Stimulated activated CD4-positive, alpha-beta T cell treated with anti-CD3 and anti-CD28 coated beads, TNF-alpha, amount 100 ng/mL, for 1 hour (primary cell): ENCODE data around the gene IFIT1.
"Not testable (repeated sequence)": the region's sequence is repeated elsewhere in the genome, so short reads cannot be mapped to it uniquely, and the experiment has no call there.

Experiments
- DNase-seq, 3 donors: peaks; one replicate each; pipeline ENCODE4 v3.0.0-alpha.2; 2020; ENCODE audit warnings: low read depth in 3 of 3, low spot score in 1 of 3

The IFIT1 gene

DNA sequence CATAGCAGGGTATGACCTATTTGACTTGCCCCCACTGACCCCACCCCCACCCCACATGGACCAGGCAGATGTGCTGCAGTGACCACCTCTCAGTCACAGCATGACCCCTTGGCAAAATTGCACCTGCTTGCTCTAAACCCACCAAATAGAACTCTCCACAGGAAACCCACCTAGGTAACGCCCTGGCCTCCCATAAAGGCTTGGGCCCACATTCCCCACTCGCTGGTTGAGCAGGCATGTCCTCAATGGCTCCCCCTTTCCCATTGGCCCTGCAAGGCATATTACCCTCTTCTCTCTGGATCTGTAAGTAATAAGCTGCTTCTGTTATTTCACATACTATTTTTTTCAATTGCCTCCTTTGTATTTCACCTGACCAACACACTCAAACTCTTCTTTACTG is 2.7 kb downstream of the IFIT1 start:
- no peak for DNase-seq

DNA sequence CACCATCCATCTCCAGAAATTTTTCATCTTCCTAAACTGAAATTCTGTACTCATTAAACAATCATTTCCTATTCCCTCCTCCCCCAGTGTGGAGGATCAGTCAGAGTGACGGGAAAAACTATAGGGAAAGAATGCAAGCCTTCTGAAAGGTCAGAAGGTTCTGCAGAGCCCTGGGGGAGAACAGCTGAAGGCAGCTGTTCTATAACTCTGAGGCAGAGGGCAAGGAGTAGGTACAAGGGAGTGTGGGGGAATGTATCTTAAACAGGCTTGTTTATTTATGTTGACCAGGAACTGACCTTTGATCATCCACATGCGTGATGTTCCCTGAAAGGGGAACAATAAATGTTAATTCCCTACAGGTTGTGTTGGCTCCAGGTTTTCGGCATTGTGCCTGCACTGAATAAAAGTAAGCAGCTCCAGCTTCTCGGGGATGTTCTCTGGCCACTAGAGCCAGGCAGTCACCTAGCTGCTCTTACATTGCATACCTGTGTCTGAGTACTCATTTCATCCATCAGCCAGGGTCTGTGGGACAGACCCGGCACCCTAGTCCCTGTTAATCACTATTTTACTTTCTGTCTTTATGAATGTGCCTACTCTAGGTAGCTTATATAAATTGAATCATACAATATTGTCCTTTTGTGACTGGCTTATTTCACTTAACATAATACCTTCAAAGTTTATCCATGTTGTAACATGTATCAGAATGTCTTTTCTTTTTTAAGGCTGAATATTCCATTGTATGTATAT is 5.8 kb downstream of the IFIT1 start:
- DNase-seq = no peak

DNA sequence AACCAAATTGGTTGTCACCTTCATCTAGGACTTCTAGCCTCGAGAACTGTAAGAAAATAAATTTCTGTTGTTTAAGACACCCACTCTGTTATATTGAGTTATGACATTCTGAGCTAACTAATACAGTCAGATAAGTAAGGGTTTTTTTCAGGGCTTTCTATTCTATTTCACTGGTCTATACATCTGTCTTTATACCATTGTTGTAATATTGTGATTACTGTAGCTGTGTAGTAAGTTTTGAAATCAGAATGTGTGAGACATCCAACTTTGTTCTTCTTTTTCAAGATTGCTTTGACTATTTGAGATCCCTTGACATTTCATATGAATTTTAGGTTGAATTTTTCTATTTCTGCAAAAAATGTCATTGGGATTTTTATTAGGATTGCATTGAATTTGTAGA is 7.5 kb downstream of the IFIT1 start:
- DNase-seq = no peak

DNA sequence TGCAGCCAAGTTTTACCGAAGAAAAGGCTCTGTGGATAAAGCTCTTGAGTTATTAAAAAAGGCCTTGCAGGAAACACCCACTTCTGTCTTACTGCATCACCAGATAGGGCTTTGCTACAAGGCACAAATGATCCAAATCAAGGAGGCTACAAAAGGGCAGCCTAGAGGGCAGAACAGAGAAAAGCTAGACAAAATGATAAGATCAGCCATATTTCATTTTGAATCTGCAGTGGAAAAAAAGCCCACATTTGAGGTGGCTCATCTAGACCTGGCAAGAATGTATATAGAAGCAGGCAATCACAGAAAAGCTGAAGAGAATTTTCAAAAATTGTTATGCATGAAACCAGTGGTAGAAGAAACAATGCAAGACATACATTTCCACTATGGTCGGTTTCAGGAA is 10.6 kb downstream of the IFIT1 start:
- no peak for DNase-seq

DNA sequence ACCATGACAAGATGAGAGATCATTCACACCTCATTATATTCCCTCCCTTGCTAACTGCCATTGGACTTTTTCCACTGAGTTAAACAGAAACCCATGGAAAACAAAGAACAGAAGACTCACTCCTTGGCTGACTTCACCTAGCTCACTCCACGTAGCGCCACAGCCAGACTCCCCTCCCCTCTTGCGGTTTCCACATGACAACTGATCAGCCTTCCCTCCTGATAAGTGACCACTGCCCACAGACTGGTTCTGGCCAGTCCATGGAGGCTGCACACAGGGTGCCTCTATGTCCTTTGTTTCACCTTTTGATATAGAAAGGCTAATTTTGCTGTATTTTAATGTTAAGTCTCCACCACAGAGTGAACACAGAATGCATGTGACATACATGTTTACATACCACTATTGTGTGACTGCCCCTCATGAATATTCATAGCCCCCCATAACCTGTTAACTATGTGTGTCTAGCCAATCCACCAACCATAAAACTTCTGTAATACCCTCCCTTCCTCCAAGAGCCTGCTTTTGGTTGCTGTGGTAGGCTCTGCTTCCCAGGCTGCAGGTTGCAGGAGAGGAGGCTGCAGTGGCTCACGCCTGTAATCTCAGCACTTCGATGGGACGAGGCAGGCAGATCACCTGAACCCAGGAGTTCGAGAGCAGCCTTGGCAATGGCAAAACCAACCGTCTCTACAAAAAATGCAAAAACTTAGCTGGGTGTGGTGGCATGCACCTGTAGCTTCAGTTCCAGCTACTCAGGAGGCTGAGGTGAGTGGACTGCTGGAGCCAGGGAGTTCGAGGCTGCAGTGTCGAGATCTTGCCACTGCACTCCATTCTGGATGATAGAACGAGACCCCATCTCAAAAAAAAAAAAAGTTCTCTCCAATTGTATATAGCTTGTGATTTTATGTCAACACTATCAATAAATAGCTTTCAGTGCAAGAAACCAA is 12.0 kb downstream of the IFIT1 start:
- DNase-seq = no peak

GRCh38 chr10:89406178-89406577 is 13.8 kb downstream of the IFIT1 start:
- not testable (repeated sequence) for DNase-seq

DNA sequence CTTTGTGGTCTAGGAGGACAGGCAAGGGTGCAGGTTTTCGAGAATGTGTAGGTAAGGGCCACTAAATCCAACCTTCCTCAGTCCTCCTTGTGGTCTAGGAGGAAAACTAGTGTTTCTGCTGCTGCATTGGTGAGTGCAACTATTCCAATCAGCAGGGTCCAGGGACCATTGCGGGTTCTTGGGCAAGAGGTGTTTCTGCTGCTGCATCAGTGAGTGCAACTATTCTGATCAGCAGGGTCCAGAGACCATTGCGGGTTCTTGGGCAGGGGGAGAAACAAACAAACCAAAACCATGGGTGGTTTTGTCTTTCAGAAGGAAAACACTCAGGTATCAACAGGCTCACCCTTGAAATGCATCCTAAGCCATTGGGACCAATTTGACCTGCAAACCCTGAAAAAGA is 15.4 kb downstream of the IFIT1 start:
- not testable (repeated sequence) for DNase-seq

DNA sequence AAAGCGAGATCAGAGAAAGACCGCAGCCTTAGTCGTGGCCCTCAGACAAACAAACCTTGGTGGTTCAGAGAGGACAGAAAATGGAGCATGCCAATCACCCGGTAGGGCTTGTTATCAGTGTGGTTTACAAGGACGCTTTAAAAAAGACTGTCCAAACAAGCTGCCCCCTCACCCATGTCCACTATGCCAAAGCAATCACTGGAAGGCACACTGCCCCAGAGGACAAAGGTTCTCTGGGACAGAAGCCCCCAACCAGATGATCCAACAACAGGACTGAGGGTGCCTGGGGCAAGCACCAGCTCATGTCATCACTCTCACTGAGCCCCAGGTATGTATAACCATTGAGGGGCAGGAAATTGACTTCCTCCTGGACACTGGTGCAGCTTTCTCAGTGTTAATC is 16.9 kb downstream of the IFIT1 start:
- not testable (repeated sequence) for DNase-seq

- not testable (repeated sequence) for DNase-seq
These were observed 18.1 kb downstream of the IFIT1 start for GRCh38 chr10:89410551-89410950.

- not testable (repeated sequence) for DNase-seq
These were observed 18.7 kb downstream of the IFIT1 start for GRCh38 chr10:89411135-89411534.

DNA sequence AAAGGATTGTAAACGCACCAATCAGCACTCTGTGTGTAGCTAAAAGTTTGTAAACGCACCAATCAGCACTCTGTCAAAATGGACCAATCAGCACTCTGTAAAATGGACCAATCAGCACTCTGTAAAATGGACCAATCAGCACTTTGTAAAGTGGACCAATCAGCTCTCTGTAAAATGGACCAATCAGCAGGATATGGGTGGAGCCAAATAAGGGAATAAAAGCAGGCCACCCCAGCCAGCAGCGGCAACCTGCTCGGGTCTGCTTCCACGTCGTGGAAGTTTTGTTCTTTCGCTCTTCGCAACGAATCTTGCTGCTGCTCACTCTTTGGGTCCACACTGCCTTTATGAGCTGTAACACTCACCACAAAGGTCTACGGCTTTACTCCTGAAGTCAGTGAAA is 19.9 kb downstream of the IFIT1 start:
- DNase-seq = not testable (repeated sequence)

DNA sequence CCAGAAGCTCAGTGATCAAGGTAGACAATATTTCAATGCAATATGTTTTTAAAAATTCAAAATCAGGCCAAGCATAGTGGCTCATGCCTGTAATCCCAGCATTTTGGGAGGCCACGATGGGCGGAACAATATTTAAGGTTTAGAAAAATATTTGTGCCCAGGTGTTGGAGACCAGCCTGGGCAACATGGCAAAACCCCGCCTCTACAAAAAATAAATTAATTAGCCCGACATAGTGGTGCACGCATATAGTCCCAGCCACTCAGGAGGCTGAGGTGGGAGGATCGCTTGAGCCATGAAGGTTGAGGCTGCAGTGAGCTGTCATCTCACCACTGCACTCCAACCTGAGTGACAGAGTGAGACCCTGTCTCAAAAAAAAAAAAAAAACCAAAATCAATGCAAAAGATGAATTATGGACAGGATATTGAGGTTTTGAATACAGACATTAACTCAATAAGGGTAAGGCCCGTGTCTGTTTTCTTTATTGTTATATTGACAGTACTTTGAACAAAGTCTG is 21.0 kb downstream of the IFIT1 start:
- no peak for DNase-seq

- DNase-seq = peak in 2 of 3 donors; percentile 33 to 44
These were observed 21.9 kb downstream of the IFIT1 start, which contains the start of gene IFIT5 for GRCh38 chr10:89414146-89414878. Gene IFIT5 (plus strand): TSS chr10:89414568. CDS start chr10:89414799, 231 bp downstream.

GRCh38 chr10:89414879-89415821 is 22.7 kb downstream of the IFIT1 start:
- DNase-seq = no peak

GRCh38 chr10:89416465-89416864 is 24.0 kb downstream of the IFIT1 start:
- DNase-seq = no peak

GRCh38 chr10:89419548-89419947 is 27.1 kb downstream of the IFIT1 start:
- no peak for DNase-seq

DNA sequence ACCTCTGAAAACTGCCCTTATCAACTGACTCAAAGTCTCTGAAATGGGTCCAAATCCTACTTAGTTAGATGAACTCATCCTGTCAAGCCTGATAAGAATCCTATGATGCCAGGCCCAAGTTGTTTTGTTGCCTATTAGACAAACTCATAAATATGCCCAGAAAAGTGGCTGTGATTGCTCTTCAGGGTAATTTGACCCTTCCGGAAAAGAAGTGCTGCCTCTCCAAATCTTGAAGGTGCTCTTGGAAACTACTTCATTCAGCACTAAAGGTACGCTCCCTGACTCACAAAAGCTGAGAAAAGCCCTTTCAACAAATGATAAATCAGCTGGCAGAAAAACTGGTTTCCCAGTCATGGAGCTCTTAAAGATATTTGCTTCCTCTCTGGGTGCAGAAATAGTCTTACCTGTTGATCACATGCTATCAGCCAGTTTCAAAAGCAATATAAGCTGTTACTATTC is 28.6 kb downstream of the IFIT1 start:
- DNase-seq = no peak

DNA sequence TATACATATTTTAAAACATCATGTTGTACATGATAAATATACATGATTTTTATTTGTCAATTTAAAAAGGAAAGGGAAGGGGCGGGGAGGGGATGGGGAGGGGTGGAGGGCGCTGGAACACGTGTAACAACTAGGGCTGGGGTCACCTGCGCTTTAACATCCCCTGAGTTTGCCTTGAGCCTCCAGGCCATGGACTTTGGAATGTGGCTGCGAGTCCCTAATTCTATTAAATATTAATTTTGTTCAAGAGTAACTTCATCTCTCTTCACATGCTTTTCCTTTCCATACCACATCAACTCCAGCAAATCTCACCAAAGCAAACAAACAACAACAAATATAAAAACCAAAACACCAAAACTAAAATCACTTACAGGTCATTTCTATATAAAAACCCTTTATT is 32.6 kb downstream of the IFIT1 start:
- no peak for DNase-seq

DNA sequence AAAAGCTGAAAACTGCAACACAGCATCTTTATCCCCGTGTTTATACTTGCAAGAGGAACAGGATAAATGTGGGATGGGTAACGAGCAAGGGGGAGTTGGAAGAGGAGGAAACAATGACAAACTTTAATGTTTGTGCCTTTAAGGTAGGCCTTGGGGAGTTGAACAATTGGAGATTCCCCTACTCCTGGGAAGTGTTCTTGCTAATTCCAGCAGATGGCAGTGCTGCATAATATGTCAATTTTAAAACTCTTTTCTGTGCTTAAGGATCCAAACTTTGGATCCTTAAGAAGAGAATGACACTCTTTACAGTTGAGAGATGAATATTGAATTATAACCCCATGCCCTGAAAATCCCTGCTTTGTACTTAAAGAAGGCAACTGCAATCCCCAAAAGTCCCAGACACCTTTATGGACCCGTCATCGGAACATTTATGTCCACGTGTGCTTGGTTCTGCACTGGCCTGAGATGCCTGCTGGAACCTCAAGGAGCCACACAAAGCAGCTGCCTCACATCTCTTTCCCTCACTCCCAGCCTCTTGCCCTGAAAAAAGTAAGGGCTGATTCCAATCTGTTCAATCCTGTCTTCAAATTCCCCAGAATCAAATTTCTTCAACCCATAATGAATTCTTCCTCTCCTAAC is 33.9 kb downstream of the IFIT1 start:
- no peak for DNase-seq
